Measurements from ENCODE around the gene CCL14. TPM values are rescaled to one million over a fixed set of nuclear protein-coding genes. Genes with fewer than 3 reads are reported as not detected.
"Not testable (repeated sequence)": the region's sequence is repeated elsewhere in the genome, so short reads cannot be mapped to it uniquely, and the experiment has no call there.

Gene CCL14
- total RNA-seq, 1 experiment from 2014 or later = not detected

DNA sequence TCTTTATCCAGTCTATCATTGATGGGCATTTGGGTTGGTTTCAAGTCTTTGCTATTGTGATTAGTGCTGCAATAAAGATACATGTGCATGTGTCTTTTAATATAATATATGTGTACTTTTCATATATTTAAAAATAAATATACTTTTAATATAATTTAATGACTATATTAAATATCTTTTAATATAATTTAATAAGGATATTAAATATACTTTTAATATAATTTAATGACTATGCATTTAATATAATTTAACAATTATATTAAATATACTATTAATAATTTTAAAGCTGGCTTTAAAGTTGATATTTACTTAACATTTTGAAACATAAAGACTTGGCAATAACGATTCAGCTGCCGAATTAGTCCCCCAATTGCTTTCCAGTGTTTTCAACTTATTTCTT lies 30.0 kb upstream of the CCL14 start:
- Histone ChIP-seq H3K36me3 (ENCODE audit: control insufficient read depth, insufficient read depth, low read length) (no peaks in the 10 kb centered on the region), H3K27me3 (ENCODE audit: control insufficient read depth, insufficient read depth, low read length) (peaks cover 10% of the 10 kb centered on the region), H3K9me3 (ENCODE audit: control insufficient read depth, insufficient read depth, low read depth, low read length) (no peaks in the 10 kb centered on the region), H3K4me3 (ENCODE audit: low read depth in 2 of 2, low read length in 2 of 2) (no peak overlapping the region), H3K4me1 (ENCODE audit: control insufficient read depth, insufficient read depth, low read length) (no peaks in the 10 kb centered on the region), H3K27ac (ENCODE audit: low read length) (no peak overlapping the region)
- BruUV-seq (replicated peaks) = no TSS peak
- DNase-seq (ENCODE audit: low read depth, low spot score) (no peak), ATAC-seq (no peak)
- ChIA-PET POLR2A (no interaction called here), CTCF (interaction anchor here (1.2 kb wide), 1 partner anchor 56 kb away, joined by 3 read pairs; no protein-coding TSS in a partner anchor)
- in situ Hi-C loops (cut with HindIII; ENCODE audit: low pct_unique_long_range_greater_than_20kb, low sequenced_read_pairs) (no loop called here), intact Hi-C loops (cut with micrococcal nuclease; ENCODE audit: unreplicated experiment) (no loop called here)
- TF ChIP-seq POLR2AphosphoS5 (IDR thresholded peaks at IDR 0.05; ENCODE audit: low read depth, low read length) = no peak
- TF ChIP-seq, protein P1, sequence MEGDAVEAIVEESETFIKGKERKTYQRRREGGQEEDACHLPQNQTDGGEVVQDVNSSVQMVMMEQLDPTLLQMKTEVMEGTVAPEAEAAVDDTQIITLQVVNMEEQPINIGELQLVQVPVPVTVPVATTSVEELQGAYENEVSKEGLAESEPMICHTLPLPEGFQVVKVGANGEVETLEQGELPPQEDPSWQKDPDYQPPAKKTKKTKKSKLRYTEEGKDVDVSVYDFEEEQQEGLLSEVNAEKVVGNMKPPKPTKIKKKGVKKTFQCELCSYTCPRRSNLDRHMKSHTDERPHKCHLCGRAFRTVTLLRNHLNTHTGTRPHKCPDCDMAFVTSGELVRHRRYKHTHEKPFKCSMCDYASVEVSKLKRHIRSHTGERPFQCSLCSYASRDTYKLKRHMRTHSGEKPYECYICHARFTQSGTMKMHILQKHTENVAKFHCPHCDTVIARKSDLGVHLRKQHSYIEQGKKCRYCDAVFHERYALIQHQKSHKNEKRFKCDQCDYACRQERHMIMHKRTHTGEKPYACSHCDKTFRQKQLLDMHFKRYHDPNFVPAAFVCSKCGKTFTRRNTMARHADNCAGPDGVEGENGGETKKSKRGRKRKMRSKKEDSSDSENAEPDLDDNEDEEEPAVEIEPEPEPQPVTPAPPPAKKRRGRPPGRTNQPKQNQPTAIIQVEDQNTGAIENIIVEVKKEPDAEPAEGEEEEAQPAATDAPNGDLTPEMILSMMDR (IDR thresholded peaks at IDR 0.05) = no peak
- no peak for TF ChIP-seq SIN3A (IDR thresholded peaks at IDR 0.05; ENCODE audit: borderline replicate concordance, insufficient read depth, low read depth, low read length)
- TF ChIP-seq, protein P2, sequence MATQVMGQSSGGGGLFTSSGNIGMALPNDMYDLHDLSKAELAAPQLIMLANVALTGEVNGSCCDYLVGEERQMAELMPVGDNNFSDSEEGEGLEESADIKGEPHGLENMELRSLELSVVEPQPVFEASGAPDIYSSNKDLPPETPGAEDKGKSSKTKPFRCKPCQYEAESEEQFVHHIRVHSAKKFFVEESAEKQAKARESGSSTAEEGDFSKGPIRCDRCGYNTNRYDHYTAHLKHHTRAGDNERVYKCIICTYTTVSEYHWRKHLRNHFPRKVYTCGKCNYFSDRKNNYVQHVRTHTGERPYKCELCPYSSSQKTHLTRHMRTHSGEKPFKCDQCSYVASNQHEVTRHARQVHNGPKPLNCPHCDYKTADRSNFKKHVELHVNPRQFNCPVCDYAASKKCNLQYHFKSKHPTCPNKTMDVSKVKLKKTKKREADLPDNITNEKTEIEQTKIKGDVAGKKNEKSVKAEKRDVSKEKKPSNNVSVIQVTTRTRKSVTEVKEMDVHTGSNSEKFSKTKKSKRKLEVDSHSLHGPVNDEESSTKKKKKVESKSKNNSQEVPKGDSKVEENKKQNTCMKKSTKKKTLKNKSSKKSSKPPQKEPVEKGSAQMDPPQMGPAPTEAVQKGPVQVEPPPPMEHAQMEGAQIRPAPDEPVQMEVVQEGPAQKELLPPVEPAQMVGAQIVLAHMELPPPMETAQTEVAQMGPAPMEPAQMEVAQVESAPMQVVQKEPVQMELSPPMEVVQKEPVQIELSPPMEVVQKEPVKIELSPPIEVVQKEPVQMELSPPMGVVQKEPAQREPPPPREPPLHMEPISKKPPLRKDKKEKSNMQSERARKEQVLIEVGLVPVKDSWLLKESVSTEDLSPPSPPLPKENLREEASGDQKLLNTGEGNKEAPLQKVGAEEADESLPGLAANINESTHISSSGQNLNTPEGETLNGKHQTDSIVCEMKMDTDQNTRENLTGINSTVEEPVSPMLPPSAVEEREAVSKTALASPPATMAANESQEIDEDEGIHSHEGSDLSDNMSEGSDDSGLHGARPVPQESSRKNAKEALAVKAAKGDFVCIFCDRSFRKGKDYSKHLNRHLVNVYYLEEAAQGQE (IDR thresholded peaks at IDR 0.05; ENCODE audit: insufficient read depth in 1 of 2, low read depth in 2 of 2, low read length in 1 of 2) = no peak
- no peak for TF ChIP-seq TCF7L2 (IDR thresholded peaks at IDR 0.05; ENCODE audit: low read depth, low read length)

DNA sequence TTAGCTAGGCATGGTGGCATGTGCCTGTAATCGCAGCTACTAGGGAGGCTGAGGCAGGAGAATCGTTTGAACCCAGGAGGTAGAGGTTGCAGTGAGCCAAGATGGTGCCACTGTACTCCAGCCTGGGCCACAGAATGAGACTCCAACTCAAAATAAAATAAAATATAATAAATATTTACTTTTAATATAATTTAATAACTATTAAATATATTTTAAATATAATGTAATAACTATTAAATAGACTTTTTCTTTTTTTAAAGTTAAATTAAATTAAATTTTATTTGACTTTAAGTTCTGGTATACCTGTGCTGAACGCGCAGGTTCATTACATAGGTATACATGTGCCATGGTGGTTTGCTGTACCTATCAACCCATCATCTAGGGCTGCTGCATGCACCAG lies 29.4 kb upstream of the CCL14 start:
- H3K9me3 ChIP-seq (ENCODE audit: control insufficient read depth, insufficient read depth, low read depth, low read length); in situ Hi-C loops (cut with HindIII; ENCODE audit: low pct_unique_long_range_greater_than_20kb, low sequenced_read_pairs); intact Hi-C loops (cut with micrococcal nuclease; ENCODE audit: unreplicated experiment); DNase-seq (ENCODE audit: low read depth, low spot score); H3K27ac ChIP-seq (ENCODE audit: low read length); ATAC-seq; H3K36me3 ChIP-seq (ENCODE audit: control insufficient read depth, insufficient read depth, low read length); BruUV-seq (replicated peaks); H3K4me1 ChIP-seq (ENCODE audit: control insufficient read depth, insufficient read depth, low read length); POLR2A ChIA-PET; H3K4me3 ChIP-seq (ENCODE audit: low read depth in 2 of 2, low read length in 2 of 2); CTCF ChIA-PET: not testable (repeated sequence)
- H3K27me3 ChIP-seq (ENCODE audit: control insufficient read depth, insufficient read depth, low read length) = peaks cover 12% of the 10 kb centered on the region

DNA sequence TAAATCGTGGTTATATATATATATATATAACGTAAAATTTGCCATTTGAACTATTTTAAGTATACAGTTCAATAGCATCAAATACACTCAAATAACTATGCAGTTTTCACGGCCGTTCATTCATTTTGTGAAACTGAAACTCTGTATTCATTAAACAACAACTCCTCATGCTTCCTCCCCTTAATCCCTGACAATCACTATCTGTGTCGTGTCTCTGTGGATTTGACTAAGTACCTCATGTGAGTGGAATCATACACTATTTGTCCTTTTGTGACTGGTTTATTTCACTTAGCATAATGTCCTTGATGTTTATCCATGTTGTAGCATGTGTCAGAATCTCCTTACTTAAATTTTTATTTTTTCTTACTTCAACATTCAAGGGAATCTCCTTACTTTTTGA lies 28.4 kb upstream of the CCL14 start:
- Histone ChIP-seq H3K9me3 (ENCODE audit: control insufficient read depth, insufficient read depth, low read depth, low read length) (no peaks in the 10 kb centered on the region), H3K27me3 (ENCODE audit: control insufficient read depth, insufficient read depth, low read length) (peaks cover 12% of the 10 kb centered on the region), H3K4me3 (ENCODE audit: low read depth in 2 of 2, low read length in 2 of 2) (no peak overlapping the region), H3K27ac (ENCODE audit: low read length) (no peak overlapping the region), H3K4me1 (ENCODE audit: control insufficient read depth, insufficient read depth, low read length) (no peaks in the 10 kb centered on the region), H3K36me3 (ENCODE audit: control insufficient read depth, insufficient read depth, low read length) (no peaks in the 10 kb centered on the region)
- no peak for TF ChIP-seq TCF7L2 (IDR thresholded peaks at IDR 0.05; ENCODE audit: low read depth, low read length)
- no peak for TF ChIP-seq SIN3A (IDR thresholded peaks at IDR 0.05; ENCODE audit: borderline replicate concordance, insufficient read depth, low read depth, low read length)
- TF ChIP-seq, protein P2 (IDR thresholded peaks at IDR 0.05; ENCODE audit: insufficient read depth in 1 of 2, low read depth in 2 of 2, low read length in 1 of 2) = no peak
- TF ChIP-seq, protein P1 (IDR thresholded peaks at IDR 0.05) = no peak
- TF ChIP-seq POLR2AphosphoS5 (IDR thresholded peaks at IDR 0.05; ENCODE audit: low read depth, low read length) = no peak
- ChIA-PET CTCF (no interaction called here), POLR2A (no interaction called here)
- in situ Hi-C loops (cut with HindIII; ENCODE audit: low pct_unique_long_range_greater_than_20kb, low sequenced_read_pairs) (no loop called here), intact Hi-C loops (cut with micrococcal nuclease; ENCODE audit: unreplicated experiment) (no loop called here)
- no peak for ATAC-seq
- DNase-seq (ENCODE audit: low read depth, low spot score) = no peak
- no TSS peak for BruUV-seq (replicated peaks)
